ENCODE measurements around the gene PTPN1.
"Not testable (repeated sequence)": the region's sequence is repeated elsewhere in the genome, so short reads cannot be mapped to it uniquely, and the experiment has no call there.

Gene PTPN1

GRCh38 chr20:50534567-50534966 is 24.4 kb downstream of the PTPN1 start:
- no peak for DNase-seq

- DNase-seq: no peak
These were observed 25.0 kb downstream of the PTPN1 start for GRCh38 chr20:50535162-50535561.

GRCh38 chr20:50536333-50536732 is 26.1 kb downstream of the PTPN1 start:
- DNase-seq: no peak

GRCh38 chr20:50537546-50538201 is 27.5 kb downstream of the PTPN1 start:
- DNase-seq: no peak

- DNase-seq: no peak
These were observed 28.1 kb downstream of the PTPN1 start for GRCh38 chr20:50538276-50538675.

- not testable (repeated sequence) for DNase-seq
These were observed 29.6 kb downstream of the PTPN1 start for GRCh38 chr20:50539798-50540197.

GRCh38 chr20:50540620-50541605 is 30.7 kb downstream of the PTPN1 start:
- DNase-seq: no peak

GRCh38 chr20:50541606-50542041 is 31.4 kb downstream of the PTPN1 start:
- DNase-seq: no peak

GRCh38 chr20:50543326-50543725 is 33.1 kb downstream of the PTPN1 start:
- DNase-seq: no peak

GRCh38 chr20:50545126-50545525 is 34.9 kb downstream of the PTPN1 start:
- no peak for DNase-seq

- no peak for DNase-seq
These were observed 36.6 kb downstream of the PTPN1 start for GRCh38 chr20:50546729-50547314.

GRCh38 chr20:50547964-50548363 is 37.8 kb downstream of the PTPN1 start:
- no peak for DNase-seq

GRCh38 chr20:50548396-50548795 is 38.2 kb downstream of the PTPN1 start:
- no peak for DNase-seq

- no peak for DNase-seq
These were observed 40.3 kb downstream of the PTPN1 start for GRCh38 chr20:50550531-50550930.

GRCh38 chr20:50551288-50551687 is 41.1 kb downstream of the PTPN1 start:
- no peak for DNase-seq

GRCh38 chr20:50552979-50553378 is 42.8 kb downstream of the PTPN1 start:
- no peak for DNase-seq

GRCh38 chr20:50554694-50555579 is 44.8 kb downstream of the PTPN1 start:
- no peak for DNase-seq

- DNase-seq: no peak
These were observed 45.5 kb downstream of the PTPN1 start for GRCh38 chr20:50555662-50556061.

- no peak for DNase-seq
These were observed 47.5 kb downstream of the PTPN1 start for GRCh38 chr20:50557549-50558134.

GRCh38 chr20:50558483-50558925 is 48.3 kb downstream of the PTPN1 start:
- DNase-seq: no peak

GRCh38 chr20:50559149-50559548 is 49.0 kb downstream of the PTPN1 start:
- no peak for DNase-seq
